SK-N-SH treated with all-trans-retinoic acid at 6 μM for 48 hours (cell line): ENCODE data around the gene IL31.

ENCODE experiments used
- ARNTL ChIP-seq: fragments of 450-650 bp; formaldehyde crosslinking; IDR thresholded peaks from 2 replicates; pipeline ENCODE4 v1.5.0; 2020; ENCODE audit warnings: low read depth, mild to moderate bottlenecking, moderate library complexity, borderline replicate concordance
- BACH2 ChIP-seq: fragments of 250-450 bp; sonication (Bioruptor Pico); IDR thresholded peaks from 2 replicates; pipeline ENCODE4 v1.9.0; 2021; ENCODE audit warnings: mild to moderate bottlenecking, borderline replicate concordance
- CREB5 ChIP-seq: fragments of 250-450 bp; sonication (Bioruptor Pico); IDR thresholded peaks from 2 replicates; pipeline ENCODE4 v1.5.1; 2020; ENCODE audit warnings: low read depth, mild to moderate bottlenecking, moderate library complexity
- GLIS3 ChIP-seq: fragments of 250-450 bp; sonication (Bioruptor Pico); IDR thresholded peaks from 2 replicates; pipeline ENCODE4 v1.5.0; 2020; ENCODE audit warnings: mild to moderate bottlenecking, moderate library complexity
- PATZ1 ChIP-seq: fragments of 250-450 bp; sonication (Bioruptor Pico); IDR thresholded peaks from 2 replicates; pipeline ENCODE4 v1.8.0; 2020; ENCODE audit warnings: mild to moderate bottlenecking, moderate library complexity, borderline replicate concordance
- POU6F1 ChIP-seq: fragments of 250-450 bp; sonication (Bioruptor Pico); IDR thresholded peaks from 2 replicates; pipeline ENCODE4 v1.8.0; 2021; ENCODE audit warnings: low read depth, mild to moderate bottlenecking, moderate library complexity, borderline replicate concordance
- PPARA ChIP-seq: fragments of 250-450 bp; sonication (Bioruptor Pico); IDR thresholded peaks from 2 replicates; pipeline ENCODE4 v1.5.0; 2020; ENCODE audit warnings: mild to moderate bottlenecking, borderline replicate concordance
- TCF4 ChIP-seq: fragments of 250-450 bp; sonication (Bioruptor Pico); IDR thresholded peaks from 2 replicates; pipeline ENCODE4 v1.8.0; 2021; ENCODE audit warnings: mild to moderate bottlenecking, moderate library complexity, borderline replicate concordance
- TOX ChIP-seq: fragments of 250-450 bp; sonication (Bioruptor Pico); IDR thresholded peaks from 2 replicates; pipeline ENCODE4 v1.8.0; 2021; ENCODE audit warnings: mild to moderate bottlenecking, moderate library complexity, borderline replicate concordance
- TSHZ2 ChIP-seq: fragments of 250-450 bp; sonication (Bioruptor Pico); IDR thresholded peaks from 2 replicates; pipeline ENCODE4 v1.5.0; 2020; ENCODE audit warnings: mild to moderate bottlenecking, moderate library complexity
- ZC3H10 ChIP-seq: fragments of 250-450 bp; sonication (Bioruptor Pico); IDR thresholded peaks from 2 replicates; pipeline ENCODE4 v1.5.1; 2021; ENCODE audit warnings: mild to moderate bottlenecking, moderate library complexity
- ZNF8 ChIP-seq: fragments of 450-650 bp; formaldehyde crosslinking; IDR thresholded peaks from 2 replicates; pipeline ENCODE4 v1.5.0; 2020; ENCODE audit warnings: mild to moderate bottlenecking, moderate library complexity

GRCh38 chr12:122197612-122197966, 23.6 kb upstream of the IL31 start:
- no peak for TF ChIP-seq ZNF8 (CRISPR knock-in tag)
- no peak for TF ChIP-seq TOX (CRISPR knock-in tag)
- TF ChIP-seq ZC3H10: no peak
- TF ChIP-seq PPARA (CRISPR knock-in tag): no peak
- no peak for TF ChIP-seq PATZ1 (CRISPR knock-in tag)
- TF ChIP-seq ARNTL (CRISPR knock-in tag): no peak
- no peak for TF ChIP-seq GLIS3 (CRISPR knock-in tag)
- no peak for TF ChIP-seq CREB5 (CRISPR knock-in tag)
- TF ChIP-seq POU6F1: no peak
- TF ChIP-seq BACH2 (CRISPR knock-in tag): no peak
- no peak for TF ChIP-seq TCF4 (CRISPR knock-in tag)
- TF ChIP-seq TSHZ2 (CRISPR knock-in tag): no peak
